ENCODE measurements around the gene NCF1.
"Not testable (repeated sequence)": the region's sequence is repeated elsewhere in the genome, so short reads cannot be mapped to it uniquely, and the experiment has no call there.

DNA sequence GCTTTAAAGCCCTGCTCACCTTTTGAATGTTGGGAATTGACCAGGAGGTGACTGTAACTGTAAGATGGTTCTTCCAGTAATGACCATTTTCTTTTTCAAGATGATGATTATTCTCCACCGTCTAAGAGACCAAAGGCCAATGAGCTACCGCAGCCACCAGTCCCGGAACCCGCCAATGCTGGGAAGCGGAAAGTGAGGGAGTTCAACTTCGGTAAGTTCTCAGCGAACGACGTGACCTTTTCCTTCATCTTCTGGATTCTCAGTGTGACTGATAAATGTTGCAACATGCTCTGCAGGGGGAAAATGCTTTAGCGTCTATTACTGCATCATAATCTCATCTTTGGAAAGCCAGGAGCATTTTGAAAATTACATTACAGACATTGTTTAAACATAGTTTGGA lies 45.1 kb upstream of the NCF1 start:
- TF ChIP-seq, protein P1, sequence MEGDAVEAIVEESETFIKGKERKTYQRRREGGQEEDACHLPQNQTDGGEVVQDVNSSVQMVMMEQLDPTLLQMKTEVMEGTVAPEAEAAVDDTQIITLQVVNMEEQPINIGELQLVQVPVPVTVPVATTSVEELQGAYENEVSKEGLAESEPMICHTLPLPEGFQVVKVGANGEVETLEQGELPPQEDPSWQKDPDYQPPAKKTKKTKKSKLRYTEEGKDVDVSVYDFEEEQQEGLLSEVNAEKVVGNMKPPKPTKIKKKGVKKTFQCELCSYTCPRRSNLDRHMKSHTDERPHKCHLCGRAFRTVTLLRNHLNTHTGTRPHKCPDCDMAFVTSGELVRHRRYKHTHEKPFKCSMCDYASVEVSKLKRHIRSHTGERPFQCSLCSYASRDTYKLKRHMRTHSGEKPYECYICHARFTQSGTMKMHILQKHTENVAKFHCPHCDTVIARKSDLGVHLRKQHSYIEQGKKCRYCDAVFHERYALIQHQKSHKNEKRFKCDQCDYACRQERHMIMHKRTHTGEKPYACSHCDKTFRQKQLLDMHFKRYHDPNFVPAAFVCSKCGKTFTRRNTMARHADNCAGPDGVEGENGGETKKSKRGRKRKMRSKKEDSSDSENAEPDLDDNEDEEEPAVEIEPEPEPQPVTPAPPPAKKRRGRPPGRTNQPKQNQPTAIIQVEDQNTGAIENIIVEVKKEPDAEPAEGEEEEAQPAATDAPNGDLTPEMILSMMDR (IDR thresholded peaks at IDR 0.05) = not testable (repeated sequence)
- TF ChIP-seq EP300 (IDR thresholded peaks at IDR 0.05) = not testable (repeated sequence)
